ENCODE data around the gene IL32. TPM values are rescaled to one million over a fixed set of nuclear protein-coding genes. Genes with fewer than 3 reads are reported as not detected.

IL32 gene
- total RNA-seq, 3 donors from 2014 or later (not counting 1 experiment from before 2014, with no cell fraction given) = 305 to 562 (median 319) TPM

DNA sequence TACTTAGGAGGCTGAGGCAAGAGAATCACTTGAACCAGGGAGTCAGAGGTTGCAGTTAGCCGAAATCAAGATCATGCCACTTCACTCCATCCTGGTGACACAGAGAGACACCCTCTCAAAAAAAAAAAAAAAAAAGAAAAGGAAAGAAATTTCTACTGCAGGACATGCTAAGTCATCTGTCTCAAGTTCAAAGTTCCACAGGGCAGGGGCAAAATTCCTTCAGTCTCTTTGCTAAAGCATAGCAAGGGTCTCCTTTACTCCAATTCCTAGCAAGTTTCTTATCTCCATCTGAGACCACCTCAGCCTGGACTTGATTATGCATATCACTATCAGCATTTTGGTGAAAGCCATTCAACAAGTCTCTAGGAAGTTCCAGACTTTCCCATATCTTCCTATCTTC lies 19.1 kb downstream of the IL32 start:
- intact Hi-C loops (cut with micrococcal nuclease) = no loop called here
- peaks cover 2% of the 10 kb centered on the region for H3K9me3 ChIP-seq (ENCODE audit: control insufficient read depth, insufficient read depth, low read length)
- H3K27me3 Mint-ChIP-seq (ENCODE audit: low read depth in 2 of 2) = no peaks in the 10 kb centered on the region
- peaks cover 49 to 68% of the 10 kb centered on the region in 2 donors for H3K4me1 Mint-ChIP-seq
- no peaks in the 10 kb centered on the region for H3K36me3 Mint-ChIP-seq
- TF ChIP-seq, protein P1, sequence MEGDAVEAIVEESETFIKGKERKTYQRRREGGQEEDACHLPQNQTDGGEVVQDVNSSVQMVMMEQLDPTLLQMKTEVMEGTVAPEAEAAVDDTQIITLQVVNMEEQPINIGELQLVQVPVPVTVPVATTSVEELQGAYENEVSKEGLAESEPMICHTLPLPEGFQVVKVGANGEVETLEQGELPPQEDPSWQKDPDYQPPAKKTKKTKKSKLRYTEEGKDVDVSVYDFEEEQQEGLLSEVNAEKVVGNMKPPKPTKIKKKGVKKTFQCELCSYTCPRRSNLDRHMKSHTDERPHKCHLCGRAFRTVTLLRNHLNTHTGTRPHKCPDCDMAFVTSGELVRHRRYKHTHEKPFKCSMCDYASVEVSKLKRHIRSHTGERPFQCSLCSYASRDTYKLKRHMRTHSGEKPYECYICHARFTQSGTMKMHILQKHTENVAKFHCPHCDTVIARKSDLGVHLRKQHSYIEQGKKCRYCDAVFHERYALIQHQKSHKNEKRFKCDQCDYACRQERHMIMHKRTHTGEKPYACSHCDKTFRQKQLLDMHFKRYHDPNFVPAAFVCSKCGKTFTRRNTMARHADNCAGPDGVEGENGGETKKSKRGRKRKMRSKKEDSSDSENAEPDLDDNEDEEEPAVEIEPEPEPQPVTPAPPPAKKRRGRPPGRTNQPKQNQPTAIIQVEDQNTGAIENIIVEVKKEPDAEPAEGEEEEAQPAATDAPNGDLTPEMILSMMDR (IDR thresholded peaks at IDR 0.05) = no peak
- H3K9me3 Mint-ChIP-seq = no peaks in the 10 kb centered on the region
- no peak for DNase-seq
- ATAC-seq = no peak
- H3K27ac ChIP-seq (ENCODE audit: low read length) = no peak overlapping the region
- no peaks in the 10 kb centered on the region for H3K36me3 ChIP-seq (ENCODE audit: control insufficient read depth, insufficient read depth, low read length)
- WGBS (ENCODE audit: insufficient coverage) = 100% methylated on average over 1 of the region's 1 CpG
- no peaks in the 10 kb centered on the region for H3K27me3 ChIP-seq (ENCODE audit: control insufficient read depth, insufficient read depth, low read length)
- H3K27ac Mint-ChIP-seq = peak overlapping the region; percentile 38 to 65
- H3K4me1 ChIP-seq (ENCODE audit: control insufficient read depth, insufficient read depth, low read length) = peaks cover 62% of the 10 kb centered on the region
- no peak overlapping the region for H3K4me3 ChIP-seq (ENCODE audit: low read length)
- H3K4me3 Mint-ChIP-seq = no peak overlapping the region

DNA sequence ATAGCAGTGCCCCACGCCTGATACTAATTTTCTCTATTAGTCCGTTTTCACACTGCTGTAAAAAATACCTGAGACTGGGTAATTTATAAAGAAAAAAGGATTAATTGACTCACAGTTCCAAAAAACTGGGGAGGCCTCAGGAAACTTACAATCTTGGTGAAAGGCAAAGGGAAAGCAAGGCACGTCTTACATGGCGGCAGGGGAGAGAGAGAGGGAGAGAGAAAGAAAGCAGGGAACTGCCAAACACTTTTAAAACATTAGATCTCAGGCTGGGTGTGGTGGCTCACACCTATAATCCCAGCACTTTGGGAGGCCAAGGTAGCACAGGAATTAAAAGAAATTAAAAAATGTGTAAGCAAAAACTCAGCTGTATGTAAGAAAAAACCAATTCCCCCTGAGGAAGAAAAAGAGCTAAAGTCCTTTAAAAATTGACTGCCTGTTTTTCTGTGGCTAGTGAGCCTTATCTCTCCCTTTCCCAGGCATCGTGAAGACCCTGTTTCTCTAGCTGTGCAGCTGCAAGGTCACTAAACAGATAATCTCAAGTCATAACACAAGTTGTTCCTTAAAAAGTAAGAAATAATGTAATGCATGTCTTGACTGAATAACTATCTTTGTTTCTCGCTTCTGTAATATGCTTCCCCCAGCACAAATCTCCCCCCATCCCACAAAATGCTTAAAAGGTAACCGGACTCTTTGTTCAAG lies 19.7 kb downstream of the IL32 start:
- no peak overlapping the region for H3K27ac ChIP-seq (ENCODE audit: low read length)
- Mint-ChIP-seq H3K27ac (peak overlapping the region; percentile 38 to 65), H3K4me1 (peaks cover 43 to 61% of the 10 kb centered on the region in 2 donors), H3K4me3 (peak overlapping the region; percentile 8), H3K36me3 (no peaks in the 10 kb centered on the region), H3K9me3 (no peaks in the 10 kb centered on the region), H3K27me3 (ENCODE audit: low read depth in 2 of 2) (no peaks in the 10 kb centered on the region)
- intact Hi-C loops (cut with micrococcal nuclease) = no loop called here
- no peak overlapping the region for H3K4me3 ChIP-seq (ENCODE audit: low read length)
- WGBS (ENCODE audit: insufficient coverage) = 96% methylated on average over 6 of the region's 7 CpGs
- no peak for DNase-seq
- H3K9me3 ChIP-seq (ENCODE audit: control insufficient read depth, insufficient read depth, low read length) = peaks cover under 1% of the 10 kb centered on the region
- no peaks in the 10 kb centered on the region for H3K36me3 ChIP-seq (ENCODE audit: control insufficient read depth, insufficient read depth, low read length)
- no peak for ATAC-seq
- peaks cover 59% of the 10 kb centered on the region for H3K4me1 ChIP-seq (ENCODE audit: control insufficient read depth, insufficient read depth, low read length)
- H3K27me3 ChIP-seq (ENCODE audit: control insufficient read depth, insufficient read depth, low read length) = no peaks in the 10 kb centered on the region
- TF ChIP-seq, protein P1 (IDR thresholded peaks at IDR 0.05) = no peak

DNA sequence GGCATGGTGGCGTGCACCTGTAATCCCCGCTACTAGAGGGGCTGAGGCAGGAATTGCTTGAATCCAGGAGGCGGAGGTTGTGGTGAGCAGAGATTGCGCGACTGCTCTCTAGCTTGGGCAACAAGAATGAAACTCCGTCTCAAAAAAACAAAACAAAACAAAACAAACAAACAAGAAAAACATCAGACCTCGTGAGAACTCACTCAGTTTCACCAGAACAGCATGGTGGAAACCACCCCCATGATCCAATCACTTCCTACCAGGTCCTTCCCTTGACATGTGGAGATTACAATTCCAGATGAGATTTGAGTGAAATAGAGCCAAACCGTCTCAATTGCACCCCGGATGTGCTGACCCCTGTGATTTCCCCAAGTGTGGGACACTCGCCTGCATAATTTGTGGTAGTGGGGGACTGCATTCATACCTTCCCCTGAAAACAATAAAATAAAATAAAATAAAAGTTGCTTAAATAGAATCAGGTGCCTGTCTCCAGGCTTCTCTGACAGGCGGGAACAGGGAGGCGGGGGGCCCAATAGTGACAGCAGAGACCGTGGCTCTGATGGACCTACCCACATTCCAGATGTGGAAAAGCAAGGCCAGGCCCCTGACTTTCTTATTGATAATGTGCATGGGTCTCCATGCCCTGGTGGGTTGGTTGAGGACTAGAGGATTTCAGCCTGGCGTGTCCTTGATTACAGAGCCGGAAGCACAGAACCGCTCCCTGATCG lies 20.6 kb downstream of the IL32 start:
- peaks cover 57% of the 10 kb centered on the region for H3K4me1 ChIP-seq (ENCODE audit: control insufficient read depth, insufficient read depth, low read length)
- DNase-seq (no peak), ATAC-seq (no peak)
- Mint-ChIP-seq H3K4me3 (peak overlapping the region; percentile 63), H3K27ac (peak overlapping the region; percentile 65 to 88), H3K9me3 (no peaks in the 10 kb centered on the region), H3K27me3 (ENCODE audit: low read depth in 2 of 2) (no peaks in the 10 kb centered on the region), H3K4me1 (peaks cover 38 to 56% of the 10 kb centered on the region in 2 donors), H3K36me3 (no peaks in the 10 kb centered on the region)
- TF ChIP-seq, protein P1 (IDR thresholded peaks at IDR 0.05) = no peak
- 95% methylated on average over 16 of the region's 17 CpGs for WGBS (ENCODE audit: insufficient coverage)
- no peak overlapping the region for H3K4me3 ChIP-seq (ENCODE audit: low read length)
- no peaks in the 10 kb centered on the region for H3K9me3 ChIP-seq (ENCODE audit: control insufficient read depth, insufficient read depth, low read length)
- no peaks in the 10 kb centered on the region for H3K36me3 ChIP-seq (ENCODE audit: control insufficient read depth, insufficient read depth, low read length)
- H3K27ac ChIP-seq (ENCODE audit: low read length) = no peak overlapping the region
- no peaks in the 10 kb centered on the region for H3K27me3 ChIP-seq (ENCODE audit: control insufficient read depth, insufficient read depth, low read length)
- intact Hi-C loops (cut with micrococcal nuclease) = no loop called here

Measured in natural killer cell (primary cell).